Measurements from ENCODE around the gene GPN2. TPM values are rescaled to one million over a fixed set of nuclear protein-coding genes. Genes with fewer than 3 reads are reported as not detected.
A peak's percentile ranks its signal among the peaks of the same experiment; 100 is the strongest.
"Not testable (repeated sequence)": the region's sequence is repeated elsewhere in the genome, so short reads cannot be mapped to it uniquely, and the experiment has no call there.

The GPN2 gene
- total RNA-seq, 1 experiment from 2014 or later, result 23.4 TPM

- TF ChIP-seq, protein P1, sequence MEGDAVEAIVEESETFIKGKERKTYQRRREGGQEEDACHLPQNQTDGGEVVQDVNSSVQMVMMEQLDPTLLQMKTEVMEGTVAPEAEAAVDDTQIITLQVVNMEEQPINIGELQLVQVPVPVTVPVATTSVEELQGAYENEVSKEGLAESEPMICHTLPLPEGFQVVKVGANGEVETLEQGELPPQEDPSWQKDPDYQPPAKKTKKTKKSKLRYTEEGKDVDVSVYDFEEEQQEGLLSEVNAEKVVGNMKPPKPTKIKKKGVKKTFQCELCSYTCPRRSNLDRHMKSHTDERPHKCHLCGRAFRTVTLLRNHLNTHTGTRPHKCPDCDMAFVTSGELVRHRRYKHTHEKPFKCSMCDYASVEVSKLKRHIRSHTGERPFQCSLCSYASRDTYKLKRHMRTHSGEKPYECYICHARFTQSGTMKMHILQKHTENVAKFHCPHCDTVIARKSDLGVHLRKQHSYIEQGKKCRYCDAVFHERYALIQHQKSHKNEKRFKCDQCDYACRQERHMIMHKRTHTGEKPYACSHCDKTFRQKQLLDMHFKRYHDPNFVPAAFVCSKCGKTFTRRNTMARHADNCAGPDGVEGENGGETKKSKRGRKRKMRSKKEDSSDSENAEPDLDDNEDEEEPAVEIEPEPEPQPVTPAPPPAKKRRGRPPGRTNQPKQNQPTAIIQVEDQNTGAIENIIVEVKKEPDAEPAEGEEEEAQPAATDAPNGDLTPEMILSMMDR (IDR thresholded peaks at IDR 0.05; ENCODE audit: unreplicated experiment), result no peak
- no peak for DNase-seq
- Mint-ChIP-seq H3K36me3 (ENCODE audit: insufficient read depth, unreplicated experiment) (peaks cover 6% of the 10 kb centered on the region), H3K4me3 (ENCODE audit: low read depth, unreplicated experiment) (no peak overlapping the region), H3K9me3 (ENCODE audit: low read depth, unreplicated experiment) (no peaks in the 10 kb centered on the region), H3K27me3 (ENCODE audit: unreplicated experiment) (no peaks in the 10 kb centered on the region), H3K4me1 (ENCODE audit: low read depth, unreplicated experiment) (no peaks in the 10 kb centered on the region), H3K27ac (ENCODE audit: unreplicated experiment) (no peak overlapping the region)
- CTCF ChIA-PET, result no interaction called here
- BruUV-seq (replicated peaks), result no TSS peak
- intact Hi-C loops (cut with micrococcal nuclease; ENCODE audit: unreplicated experiment), result no loop called here
Observed at GRCh38 chr1:26874896-26875295, 15.2 kb downstream of the GPN2 start.

- not testable (repeated sequence) for BruUV-seq (replicated peaks); H3K36me3 Mint-ChIP-seq (ENCODE audit: insufficient read depth, unreplicated experiment)
Observed at GRCh38 chr1:26873097-26873496, 17.0 kb downstream of the GPN2 start.

GRCh38 chr1:26864610-26865480 lies 25.2 kb downstream of the GPN2 start:
- Mint-ChIP-seq H3K9me3 (ENCODE audit: low read depth, unreplicated experiment) (no peaks in the 10 kb centered on the region), H3K27me3 (ENCODE audit: unreplicated experiment) (no peaks in the 10 kb centered on the region), H3K36me3 (ENCODE audit: insufficient read depth, unreplicated experiment) (peaks cover 36% of the 10 kb centered on the region), H3K4me3 (ENCODE audit: low read depth, unreplicated experiment) (peak overlapping the region; percentile 94), H3K4me1 (ENCODE audit: low read depth, unreplicated experiment) (peaks cover 36% of the 10 kb centered on the region), H3K27ac (ENCODE audit: unreplicated experiment) (peak overlapping the region; percentile 91)
- BruUV-seq (replicated peaks), result TSS peak; percentile 93
- intact Hi-C loops (cut with micrococcal nuclease; ENCODE audit: unreplicated experiment), result no loop called here
- peak; percentile 95 for DNase-seq
- CTCF ChIA-PET, result interaction anchor here (0.6 to 1.0 kb wide), 4 partner anchors 16 to 35 kb away, joined by 3 to 6 read pairs (median 3); partner anchors contain the start of gene GPATCH3
- TF ChIP-seq, protein P1 (IDR thresholded peaks at IDR 0.05; ENCODE audit: unreplicated experiment), result no peak

More at GRCh38 chr1:26873097-26873496, 17.0 kb downstream of the GPN2 start:
- intact Hi-C loops (cut with micrococcal nuclease; ENCODE audit: unreplicated experiment); DNase-seq; CTCF ChIA-PET; H3K27ac Mint-ChIP-seq (ENCODE audit: unreplicated experiment); H3K9me3 Mint-ChIP-seq (ENCODE audit: low read depth, unreplicated experiment); H3K4me1 Mint-ChIP-seq (ENCODE audit: low read depth, unreplicated experiment); H3K27me3 Mint-ChIP-seq (ENCODE audit: unreplicated experiment); H3K4me3 Mint-ChIP-seq (ENCODE audit: low read depth, unreplicated experiment): not testable (repeated sequence)

- H3K27ac Mint-ChIP-seq (ENCODE audit: unreplicated experiment), result peak overlapping the region; percentile 91
- peak overlapping the region; percentile 94 for H3K4me3 Mint-ChIP-seq (ENCODE audit: low read depth, unreplicated experiment)
- peaks cover 36% of the 10 kb centered on the region for H3K36me3 Mint-ChIP-seq (ENCODE audit: insufficient read depth, unreplicated experiment)
- H3K4me1 Mint-ChIP-seq (ENCODE audit: low read depth, unreplicated experiment), result peaks cover 36% of the 10 kb centered on the region
- TF ChIP-seq, protein P1 (IDR thresholded peaks at IDR 0.05; ENCODE audit: unreplicated experiment), result no peak
- DNase-seq, result no peak
- CTCF ChIA-PET, result interaction anchor here (2.5 kb wide), 1 partner anchor 14 kb away, joined by 10 read pairs; no protein-coding TSS in a partner anchor
- intact Hi-C loops (cut with micrococcal nuclease; ENCODE audit: unreplicated experiment), result no loop called here
- no TSS peak for BruUV-seq (replicated peaks)
- H3K27me3 Mint-ChIP-seq (ENCODE audit: unreplicated experiment), result no peaks in the 10 kb centered on the region
- H3K9me3 Mint-ChIP-seq (ENCODE audit: low read depth, unreplicated experiment), result no peaks in the 10 kb centered on the region
Observed at GRCh38 chr1:26863685-26864077, 26.4 kb downstream of the GPN2 start.

Data from Calu3 (cell line).